SK-N-SH (cell line): ENCODE measurements around the gene MRGPRX3.

Source experiments
- EP300 ChIP-seq, 2 experiments: IDR thresholded peaks; 2 replicates each; pipeline versions ENCODE4 v1.4.0 to v1.6.1; 2012; ENCODE audit warnings: borderline replicate concordance in 1 of 2, low read depth in 1 of 2, low read length in 1 of 2
- EZH2phosphoT487 ChIP-seq: fragments of 200-600 bp; sonication (generic); IDR thresholded peaks from 2 replicates; pipeline ENCODE4 v1.6.1; 2017; ENCODE audit warnings: low read depth, mixed run types, mild to moderate bottlenecking, antibody characterized with exemption, moderate library complexity, borderline replicate concordance
- MXI1 ChIP-seq: IDR thresholded peaks from 2 replicates; pipeline ENCODE4 v1.6.1; 2012; ENCODE audit warnings: mild to moderate bottlenecking, low read depth, low read length, improper control_type of control experiment
- NFIC ChIP-seq: IDR thresholded peaks from 2 replicates; pipeline ENCODE4 v1.4.0; 2012; ENCODE audit warnings: borderline replicate concordance
- POLR2AphosphoS5 ChIP-seq: IDR thresholded peaks from 2 replicates; pipeline ENCODE4 v1.6.1; 2012; ENCODE audit warnings: low read depth, low read length
- RAD21 ChIP-seq: IDR thresholded peaks from 2 replicates; pipeline ENCODE4 v1.6.1; 2012; ENCODE audit warnings: mild to moderate bottlenecking, low read length
- RXRA ChIP-seq: IDR thresholded peaks from 2 replicates; pipeline ENCODE4 v1.4.0; 2012; ENCODE audit warnings: low read depth, mild to moderate bottlenecking, borderline replicate concordance
- TAF1 ChIP-seq: IDR thresholded peaks from 2 replicates; pipeline ENCODE4 v1.6.1; 2012; ENCODE audit warnings: low read depth, mild to moderate bottlenecking, low read length, moderate library complexity, borderline replicate concordance
- TF ChIP-seq, protein P1 (sequence below): IDR thresholded peaks from 2 replicates; pipeline ENCODE4; 2012
- TF ChIP-seq, protein P2 (sequence below): IDR thresholded peaks from 2 replicates; pipeline ENCODE4 v1.6.1; 2012; ENCODE audit warnings: mild to moderate bottlenecking, low read depth, low read length, moderate library complexity
- TF ChIP-seq, protein P3 (sequence below): fragments of 200-600 bp; sonication (generic); IDR thresholded peaks from 2 replicates; pipeline ENCODE4 v1.6.1; 2017; ENCODE audit warnings: antibody characterized with exemption, mild to moderate bottlenecking, moderate library complexity
- TF ChIP-seq, protein P4 (sequence below): IDR thresholded peaks from 2 replicates; pipeline ENCODE4 v1.4.0; 2012; ENCODE audit warnings: low read depth

DNA sequence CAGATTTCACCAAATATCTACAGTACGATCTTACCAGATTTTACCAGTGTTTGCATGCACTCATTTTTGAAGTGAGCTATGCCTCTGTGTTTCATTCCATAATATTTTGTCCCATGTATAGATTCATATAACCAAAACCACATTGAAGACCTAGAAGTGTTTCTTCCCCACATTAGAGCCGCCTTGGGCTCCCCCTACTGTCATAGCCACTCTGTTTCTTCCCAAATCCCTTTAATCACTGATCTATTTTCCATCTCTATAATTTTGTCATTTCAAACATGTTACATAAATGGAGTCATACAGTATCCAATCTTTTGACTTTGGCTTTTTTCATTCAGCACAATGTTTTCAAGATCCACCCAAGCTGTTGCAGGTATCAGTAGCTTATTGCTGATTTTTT lies 12.7 kb downstream of the MRGPRX3 start:
- TF ChIP-seq EZH2phosphoT487: no peak
- no peak for TF ChIP-seq EP300 (IDR thresholded peaks at IDR 0.05; ENCODE audit: borderline replicate concordance in 1 of 2, low read depth in 1 of 2, low read length in 1 of 2)
- TF ChIP-seq MXI1: no peak
- TF ChIP-seq, protein P1, sequence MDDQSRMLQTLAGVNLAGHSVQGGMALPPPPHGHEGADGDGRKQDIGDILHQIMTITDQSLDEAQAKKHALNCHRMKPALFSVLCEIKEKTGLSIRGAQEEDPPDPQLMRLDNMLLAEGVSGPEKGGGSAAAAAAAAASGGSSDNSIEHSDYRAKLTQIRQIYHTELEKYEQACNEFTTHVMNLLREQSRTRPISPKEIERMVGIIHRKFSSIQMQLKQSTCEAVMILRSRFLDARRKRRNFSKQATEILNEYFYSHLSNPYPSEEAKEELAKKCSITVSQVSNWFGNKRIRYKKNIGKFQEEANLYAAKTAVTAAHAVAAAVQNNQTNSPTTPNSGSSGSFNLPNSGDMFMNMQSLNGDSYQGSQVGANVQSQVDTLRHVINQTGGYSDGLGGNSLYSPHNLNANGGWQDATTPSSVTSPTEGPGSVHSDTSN: no peak
- TF ChIP-seq, protein P2, sequence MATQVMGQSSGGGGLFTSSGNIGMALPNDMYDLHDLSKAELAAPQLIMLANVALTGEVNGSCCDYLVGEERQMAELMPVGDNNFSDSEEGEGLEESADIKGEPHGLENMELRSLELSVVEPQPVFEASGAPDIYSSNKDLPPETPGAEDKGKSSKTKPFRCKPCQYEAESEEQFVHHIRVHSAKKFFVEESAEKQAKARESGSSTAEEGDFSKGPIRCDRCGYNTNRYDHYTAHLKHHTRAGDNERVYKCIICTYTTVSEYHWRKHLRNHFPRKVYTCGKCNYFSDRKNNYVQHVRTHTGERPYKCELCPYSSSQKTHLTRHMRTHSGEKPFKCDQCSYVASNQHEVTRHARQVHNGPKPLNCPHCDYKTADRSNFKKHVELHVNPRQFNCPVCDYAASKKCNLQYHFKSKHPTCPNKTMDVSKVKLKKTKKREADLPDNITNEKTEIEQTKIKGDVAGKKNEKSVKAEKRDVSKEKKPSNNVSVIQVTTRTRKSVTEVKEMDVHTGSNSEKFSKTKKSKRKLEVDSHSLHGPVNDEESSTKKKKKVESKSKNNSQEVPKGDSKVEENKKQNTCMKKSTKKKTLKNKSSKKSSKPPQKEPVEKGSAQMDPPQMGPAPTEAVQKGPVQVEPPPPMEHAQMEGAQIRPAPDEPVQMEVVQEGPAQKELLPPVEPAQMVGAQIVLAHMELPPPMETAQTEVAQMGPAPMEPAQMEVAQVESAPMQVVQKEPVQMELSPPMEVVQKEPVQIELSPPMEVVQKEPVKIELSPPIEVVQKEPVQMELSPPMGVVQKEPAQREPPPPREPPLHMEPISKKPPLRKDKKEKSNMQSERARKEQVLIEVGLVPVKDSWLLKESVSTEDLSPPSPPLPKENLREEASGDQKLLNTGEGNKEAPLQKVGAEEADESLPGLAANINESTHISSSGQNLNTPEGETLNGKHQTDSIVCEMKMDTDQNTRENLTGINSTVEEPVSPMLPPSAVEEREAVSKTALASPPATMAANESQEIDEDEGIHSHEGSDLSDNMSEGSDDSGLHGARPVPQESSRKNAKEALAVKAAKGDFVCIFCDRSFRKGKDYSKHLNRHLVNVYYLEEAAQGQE: no peak
- TF ChIP-seq, protein P3, sequence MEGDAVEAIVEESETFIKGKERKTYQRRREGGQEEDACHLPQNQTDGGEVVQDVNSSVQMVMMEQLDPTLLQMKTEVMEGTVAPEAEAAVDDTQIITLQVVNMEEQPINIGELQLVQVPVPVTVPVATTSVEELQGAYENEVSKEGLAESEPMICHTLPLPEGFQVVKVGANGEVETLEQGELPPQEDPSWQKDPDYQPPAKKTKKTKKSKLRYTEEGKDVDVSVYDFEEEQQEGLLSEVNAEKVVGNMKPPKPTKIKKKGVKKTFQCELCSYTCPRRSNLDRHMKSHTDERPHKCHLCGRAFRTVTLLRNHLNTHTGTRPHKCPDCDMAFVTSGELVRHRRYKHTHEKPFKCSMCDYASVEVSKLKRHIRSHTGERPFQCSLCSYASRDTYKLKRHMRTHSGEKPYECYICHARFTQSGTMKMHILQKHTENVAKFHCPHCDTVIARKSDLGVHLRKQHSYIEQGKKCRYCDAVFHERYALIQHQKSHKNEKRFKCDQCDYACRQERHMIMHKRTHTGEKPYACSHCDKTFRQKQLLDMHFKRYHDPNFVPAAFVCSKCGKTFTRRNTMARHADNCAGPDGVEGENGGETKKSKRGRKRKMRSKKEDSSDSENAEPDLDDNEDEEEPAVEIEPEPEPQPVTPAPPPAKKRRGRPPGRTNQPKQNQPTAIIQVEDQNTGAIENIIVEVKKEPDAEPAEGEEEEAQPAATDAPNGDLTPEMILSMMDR: peak; percentile 48
- peak; percentile 37 for TF ChIP-seq RAD21
- TF ChIP-seq, protein P4, sequence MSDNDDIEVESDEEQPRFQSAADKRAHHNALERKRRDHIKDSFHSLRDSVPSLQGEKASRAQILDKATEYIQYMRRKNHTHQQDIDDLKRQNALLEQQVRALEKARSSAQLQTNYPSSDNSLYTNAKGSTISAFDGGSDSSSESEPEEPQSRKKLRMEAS: no peak
- TF ChIP-seq TAF1: no peak
- no peak for TF ChIP-seq NFIC
- TF ChIP-seq RXRA: no peak
- no peak for TF ChIP-seq POLR2AphosphoS5
